ENCODE measurements around the gene MARS1.
A peak's percentile ranks its signal among the peaks of the same experiment; 100 is the strongest.

- TF ChIP-seq CTCF (conservative IDR thresholded peaks at IDR 0.05; ENCODE audit: low read depth in 2 of 2) (0 out of 4 replicates have a peak, but pooled peaks of 1 of the 2 experiments have one; percentile 22), EZH2 (IDR thresholded peaks at IDR 0.05; ENCODE audit: low read depth, unreplicated experiment) (no peak), POLR2AphosphoS5 (IDR thresholded peaks at IDR 0.05; ENCODE audit: low read depth) (peak; percentile 84), JUNB (IDR thresholded peaks at IDR 0.05; ENCODE audit: unreplicated experiment) (no peak), CREB1 (CRISPR knock-in tag; IDR thresholded peaks at IDR 0.05; ENCODE audit: low read depth) (no peak), REST (IDR thresholded peaks at IDR 0.05; ENCODE audit: unreplicated experiment) (no peak), ZNF331 (CRISPR knock-in tag; IDR thresholded peaks at IDR 0.05; ENCODE audit: low read depth) (no peak)
Measured at GRCh38 chr12:57549909-57550640, 62.2 kb downstream of the MARS1 start, which contains the start of gene KIF5A.

Measured in GM23338 (cell line).